Panc1 (cell line): ENCODE data around the gene CLDN15.

Experiments used
- TF ChIP-seq, protein P1 (sequence below): fragments of 450-650 bp; IDR thresholded peaks from 2 replicates; pipeline ENCODE4 v1.5.1; 2017; ENCODE audit warnings: mild to moderate bottlenecking
- TF ChIP-seq, protein P2 (sequence below), 2 experiments: IDR thresholded peaks; 2 replicates each; pipeline ENCODE4 v1.6.1; 2011 to 2012; ENCODE audit warnings: low read depth in 2 of 2, control low read depth in 1 of 2, low read length in 1 of 2, mild to moderate bottlenecking in 1 of 2, moderate library complexity in 1 of 2; ENCODE audit not compliant: insufficient read depth in 1 of 2

DNA sequence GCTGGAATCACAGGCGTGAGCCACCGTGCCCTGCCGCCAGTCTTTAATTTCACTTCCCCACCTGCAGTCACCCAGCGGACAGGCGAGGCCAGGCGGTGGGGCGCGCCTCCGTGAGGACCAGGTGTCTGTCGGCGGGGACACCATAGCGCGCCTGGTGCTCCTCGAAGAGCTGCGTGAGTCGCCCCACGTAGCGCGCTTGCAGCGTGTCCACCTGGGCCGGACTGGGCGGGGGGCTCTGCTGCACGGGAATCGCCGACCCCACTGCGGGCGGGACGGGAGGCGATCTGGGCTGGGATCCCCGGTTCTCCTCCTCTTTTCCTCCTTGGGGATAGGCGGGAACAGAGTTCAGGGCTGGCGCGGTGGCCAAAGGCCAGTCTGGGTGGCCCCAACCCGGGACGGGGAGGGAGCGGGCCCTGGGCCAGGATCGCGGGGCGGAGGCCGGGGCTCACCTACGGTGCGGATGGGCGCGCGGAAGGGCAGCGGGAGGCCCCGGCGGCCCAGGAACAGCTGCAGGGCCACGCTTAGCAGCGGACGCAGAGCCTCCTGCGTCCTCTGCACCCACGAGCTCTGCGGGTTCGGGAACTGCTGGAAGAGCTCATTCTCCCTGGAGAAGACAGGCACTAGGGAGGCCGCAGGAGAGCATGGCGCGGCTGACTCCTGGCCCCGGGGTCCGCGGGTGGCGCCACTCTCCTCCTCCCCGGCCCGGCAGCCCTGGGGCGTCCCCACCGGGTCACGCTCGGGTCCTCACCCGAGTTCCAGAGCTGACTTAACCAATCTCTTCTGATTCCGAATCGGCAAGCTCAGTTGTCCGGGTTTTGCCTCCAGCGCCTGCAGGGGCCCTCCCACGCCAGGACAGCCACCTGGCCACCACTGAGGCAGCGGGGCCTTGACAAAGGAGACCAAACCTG is 35.7 kb downstream of the CLDN15 start:
- TF ChIP-seq, protein P1, sequence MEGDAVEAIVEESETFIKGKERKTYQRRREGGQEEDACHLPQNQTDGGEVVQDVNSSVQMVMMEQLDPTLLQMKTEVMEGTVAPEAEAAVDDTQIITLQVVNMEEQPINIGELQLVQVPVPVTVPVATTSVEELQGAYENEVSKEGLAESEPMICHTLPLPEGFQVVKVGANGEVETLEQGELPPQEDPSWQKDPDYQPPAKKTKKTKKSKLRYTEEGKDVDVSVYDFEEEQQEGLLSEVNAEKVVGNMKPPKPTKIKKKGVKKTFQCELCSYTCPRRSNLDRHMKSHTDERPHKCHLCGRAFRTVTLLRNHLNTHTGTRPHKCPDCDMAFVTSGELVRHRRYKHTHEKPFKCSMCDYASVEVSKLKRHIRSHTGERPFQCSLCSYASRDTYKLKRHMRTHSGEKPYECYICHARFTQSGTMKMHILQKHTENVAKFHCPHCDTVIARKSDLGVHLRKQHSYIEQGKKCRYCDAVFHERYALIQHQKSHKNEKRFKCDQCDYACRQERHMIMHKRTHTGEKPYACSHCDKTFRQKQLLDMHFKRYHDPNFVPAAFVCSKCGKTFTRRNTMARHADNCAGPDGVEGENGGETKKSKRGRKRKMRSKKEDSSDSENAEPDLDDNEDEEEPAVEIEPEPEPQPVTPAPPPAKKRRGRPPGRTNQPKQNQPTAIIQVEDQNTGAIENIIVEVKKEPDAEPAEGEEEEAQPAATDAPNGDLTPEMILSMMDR = no peak
- TF ChIP-seq, protein P2, sequence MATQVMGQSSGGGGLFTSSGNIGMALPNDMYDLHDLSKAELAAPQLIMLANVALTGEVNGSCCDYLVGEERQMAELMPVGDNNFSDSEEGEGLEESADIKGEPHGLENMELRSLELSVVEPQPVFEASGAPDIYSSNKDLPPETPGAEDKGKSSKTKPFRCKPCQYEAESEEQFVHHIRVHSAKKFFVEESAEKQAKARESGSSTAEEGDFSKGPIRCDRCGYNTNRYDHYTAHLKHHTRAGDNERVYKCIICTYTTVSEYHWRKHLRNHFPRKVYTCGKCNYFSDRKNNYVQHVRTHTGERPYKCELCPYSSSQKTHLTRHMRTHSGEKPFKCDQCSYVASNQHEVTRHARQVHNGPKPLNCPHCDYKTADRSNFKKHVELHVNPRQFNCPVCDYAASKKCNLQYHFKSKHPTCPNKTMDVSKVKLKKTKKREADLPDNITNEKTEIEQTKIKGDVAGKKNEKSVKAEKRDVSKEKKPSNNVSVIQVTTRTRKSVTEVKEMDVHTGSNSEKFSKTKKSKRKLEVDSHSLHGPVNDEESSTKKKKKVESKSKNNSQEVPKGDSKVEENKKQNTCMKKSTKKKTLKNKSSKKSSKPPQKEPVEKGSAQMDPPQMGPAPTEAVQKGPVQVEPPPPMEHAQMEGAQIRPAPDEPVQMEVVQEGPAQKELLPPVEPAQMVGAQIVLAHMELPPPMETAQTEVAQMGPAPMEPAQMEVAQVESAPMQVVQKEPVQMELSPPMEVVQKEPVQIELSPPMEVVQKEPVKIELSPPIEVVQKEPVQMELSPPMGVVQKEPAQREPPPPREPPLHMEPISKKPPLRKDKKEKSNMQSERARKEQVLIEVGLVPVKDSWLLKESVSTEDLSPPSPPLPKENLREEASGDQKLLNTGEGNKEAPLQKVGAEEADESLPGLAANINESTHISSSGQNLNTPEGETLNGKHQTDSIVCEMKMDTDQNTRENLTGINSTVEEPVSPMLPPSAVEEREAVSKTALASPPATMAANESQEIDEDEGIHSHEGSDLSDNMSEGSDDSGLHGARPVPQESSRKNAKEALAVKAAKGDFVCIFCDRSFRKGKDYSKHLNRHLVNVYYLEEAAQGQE (IDR thresholded peaks at IDR 0.05; ENCODE audit: insufficient read depth in 1 of 2, low read depth in 2 of 2, low read length in 1 of 2) = no peak
